Activated naive CD4-positive, alpha-beta T cell treated with anti-CD3 and anti-CD28 coated beads, Interleukin-2, amount 50 U/mL, for 24 hours (primary cell): Measurements from ENCODE around the gene LRIT1.

Experiments
- H3K27ac Mint-ChIP-seq: one replicate; pipeline ENCODE4 v1.8.0; 2021; ENCODE audit warnings: mild to moderate bottlenecking, mixed read lengths
- H3K27me3 Mint-ChIP-seq: one replicate; pipeline ENCODE4 v1.8.0; 2021; ENCODE audit warnings: mixed read lengths
- H3K36me3 Mint-ChIP-seq: one replicate; pipeline ENCODE4 v1.8.0; 2021; ENCODE audit warnings: mixed read lengths
- H3K4me1 Mint-ChIP-seq: one replicate; pipeline ENCODE4 v1.8.0; 2021; ENCODE audit warnings: mixed read lengths
- H3K4me3 Mint-ChIP-seq: one replicate; pipeline ENCODE4 v1.8.0; 2021; ENCODE audit warnings: mild to moderate bottlenecking, mixed read lengths
- H3K9me3 Mint-ChIP-seq: one replicate; pipeline ENCODE4 v1.8.0; 2021; ENCODE audit warnings: mixed read lengths

LRIT1 gene

GRCh38 chr10:84205853-84206525 lies 35.4 kb downstream of the LRIT1 start:
- H3K27me3 Mint-ChIP-seq, result peaks cover 1% of the 10 kb centered on the region
- no peaks in the 10 kb centered on the region for H3K4me1 Mint-ChIP-seq
- no peaks in the 10 kb centered on the region for H3K9me3 Mint-ChIP-seq
- no peak overlapping the region for H3K4me3 Mint-ChIP-seq
- no peak overlapping the region for H3K27ac Mint-ChIP-seq
- H3K36me3 Mint-ChIP-seq, result no peaks in the 10 kb centered on the region

GRCh38 chr10:84205049-84205852 lies 36.1 kb downstream of the LRIT1 start:
- Mint-ChIP-seq H3K27me3 (no peaks in the 10 kb centered on the region), H3K9me3 (no peaks in the 10 kb centered on the region), H3K27ac (no peak overlapping the region), H3K36me3 (no peaks in the 10 kb centered on the region), H3K4me1 (no peaks in the 10 kb centered on the region), H3K4me3 (no peak overlapping the region)

- no peaks in the 10 kb centered on the region for H3K27me3 Mint-ChIP-seq
- no peak overlapping the region for H3K4me3 Mint-ChIP-seq
- H3K27ac Mint-ChIP-seq, result no peak overlapping the region
- H3K4me1 Mint-ChIP-seq, result no peaks in the 10 kb centered on the region
- no peaks in the 10 kb centered on the region for H3K9me3 Mint-ChIP-seq
- no peaks in the 10 kb centered on the region for H3K36me3 Mint-ChIP-seq
These were observed 36.7 kb downstream of the LRIT1 start for GRCh38 chr10:84204610-84205009.

- Mint-ChIP-seq H3K9me3 (no peaks in the 10 kb centered on the region), H3K4me3 (no peak overlapping the region), H3K27me3 (no peaks in the 10 kb centered on the region), H3K27ac (no peak overlapping the region), H3K36me3 (no peaks in the 10 kb centered on the region), H3K4me1 (no peaks in the 10 kb centered on the region)
These were observed 37.2 kb downstream of the LRIT1 start for GRCh38 chr10:84204122-84204521.

- no peaks in the 10 kb centered on the region for H3K36me3 Mint-ChIP-seq
These were observed 39.0 kb downstream of the LRIT1 start for GRCh38 chr10:84202349-84202748.

GRCh38 chr10:84201682-84202081 lies 39.7 kb downstream of the LRIT1 start:
- no peaks in the 10 kb centered on the region for H3K36me3 Mint-ChIP-seq
- no peaks in the 10 kb centered on the region for H3K9me3 Mint-ChIP-seq
- H3K27ac Mint-ChIP-seq, result no peak overlapping the region
- no peak overlapping the region for H3K4me3 Mint-ChIP-seq
- no peaks in the 10 kb centered on the region for H3K4me1 Mint-ChIP-seq
- H3K27me3 Mint-ChIP-seq, result peaks cover 5% of the 10 kb centered on the region

More at GRCh38 chr10:84202349-84202748, 39.0 kb downstream of the LRIT1 start:
- Mint-ChIP-seq H3K9me3 (no peaks in the 10 kb centered on the region), H3K4me1 (no peaks in the 10 kb centered on the region), H3K27ac (no peak overlapping the region), H3K4me3 (no peak overlapping the region), H3K27me3 (peaks cover 5% of the 10 kb centered on the region)

- H3K4me1 Mint-ChIP-seq, result no peaks in the 10 kb centered on the region
- H3K27me3 Mint-ChIP-seq, result peaks cover 9% of the 10 kb centered on the region
- H3K9me3 Mint-ChIP-seq, result no peaks in the 10 kb centered on the region
- no peak overlapping the region for H3K27ac Mint-ChIP-seq
- no peak overlapping the region for H3K4me3 Mint-ChIP-seq
- H3K36me3 Mint-ChIP-seq, result no peaks in the 10 kb centered on the region
These were observed 40.1 kb downstream of the LRIT1 start for GRCh38 chr10:84201244-84201606.

GRCh38 chr10:84200537-84201243 lies 40.7 kb downstream of the LRIT1 start:
- peaks cover under 1% of the 10 kb centered on the region for H3K4me1 Mint-ChIP-seq
- no peaks in the 10 kb centered on the region for H3K36me3 Mint-ChIP-seq
- H3K9me3 Mint-ChIP-seq, result no peaks in the 10 kb centered on the region
- no peak overlapping the region for H3K4me3 Mint-ChIP-seq
- H3K27ac Mint-ChIP-seq, result no peak overlapping the region
- peaks cover 13% of the 10 kb centered on the region for H3K27me3 Mint-ChIP-seq

GRCh38 chr10:84198206-84198915 lies 43.0 kb downstream of the LRIT1 start:
- Mint-ChIP-seq H3K9me3 (no peaks in the 10 kb centered on the region), H3K27ac (no peak overlapping the region), H3K27me3 (peaks cover 17% of the 10 kb centered on the region), H3K4me1 (peaks cover 7% of the 10 kb centered on the region), H3K4me3 (no peak overlapping the region), H3K36me3 (no peaks in the 10 kb centered on the region)

GRCh38 chr10:84197643-84198042 lies 43.7 kb downstream of the LRIT1 start:
- H3K27ac Mint-ChIP-seq, result no peak overlapping the region
- no peak overlapping the region for H3K4me3 Mint-ChIP-seq
- H3K27me3 Mint-ChIP-seq, result peaks cover 17% of the 10 kb centered on the region
- no peaks in the 10 kb centered on the region for H3K9me3 Mint-ChIP-seq
- peaks cover 7% of the 10 kb centered on the region for H3K4me1 Mint-ChIP-seq
- no peaks in the 10 kb centered on the region for H3K36me3 Mint-ChIP-seq

GRCh38 chr10:84196941-84197340 lies 44.4 kb downstream of the LRIT1 start:
- Mint-ChIP-seq H3K4me1 (peaks cover 7% of the 10 kb centered on the region), H3K4me3 (no peak overlapping the region), H3K36me3 (no peaks in the 10 kb centered on the region)

GRCh38 chr10:84196083-84196482 lies 45.3 kb downstream of the LRIT1 start:
- peaks cover 12% of the 10 kb centered on the region for H3K4me1 Mint-ChIP-seq
- H3K27ac Mint-ChIP-seq, result no peak overlapping the region
- H3K27me3 Mint-ChIP-seq, result peaks cover 20% of the 10 kb centered on the region
- H3K9me3 Mint-ChIP-seq, result no peaks in the 10 kb centered on the region
- H3K4me3 Mint-ChIP-seq, result peak overlapping the region; percentile 47
- H3K36me3 Mint-ChIP-seq, result no peaks in the 10 kb centered on the region

More at GRCh38 chr10:84196941-84197340, 44.4 kb downstream of the LRIT1 start:
- Mint-ChIP-seq H3K27me3 (peaks cover 20% of the 10 kb centered on the region), H3K9me3 (no peaks in the 10 kb centered on the region), H3K27ac (no peak overlapping the region)

GRCh38 chr10:84195044-84195830 lies 46.1 kb downstream of the LRIT1 start:
- peaks cover 19% of the 10 kb centered on the region for H3K4me1 Mint-ChIP-seq
- no peaks in the 10 kb centered on the region for H3K9me3 Mint-ChIP-seq
- H3K36me3 Mint-ChIP-seq, result no peaks in the 10 kb centered on the region
- H3K4me3 Mint-ChIP-seq, result peak overlapping the region; percentile 47
- H3K27ac Mint-ChIP-seq, result no peak overlapping the region
- H3K27me3 Mint-ChIP-seq, result peaks cover 20% of the 10 kb centered on the region

- H3K9me3 Mint-ChIP-seq, result no peaks in the 10 kb centered on the region
- H3K36me3 Mint-ChIP-seq, result no peaks in the 10 kb centered on the region
- H3K27me3 Mint-ChIP-seq, result peaks cover 20% of the 10 kb centered on the region
- H3K4me3 Mint-ChIP-seq, result peak within 1 kb of the TSS; percentile 47
- no peak within 1 kb of the TSS for H3K27ac Mint-ChIP-seq
- peaks cover 20% of the 10 kb centered on the region for H3K4me1 Mint-ChIP-seq
These were observed 46.8 kb downstream of the LRIT1 start, which contains the start of gene CDHR1 for GRCh38 chr10:84194424-84195043. CDHR1 (plus strand) TSS chr10:84194537; CDS start chr10:84194761, 224 bp downstream.
